Karpas-422 (cell line): Measurements from ENCODE around the gene DEUP1. TPM values are rescaled to one million over a fixed set of nuclear protein-coding genes. Genes with fewer than 3 reads are reported as not detected.
"Not testable (repeated sequence)": the region's sequence is repeated elsewhere in the genome, so short reads cannot be mapped to it uniquely, and the experiment has no call there.

Experiments used
- DNase-seq: peaks from one replicate; pipeline ENCODE4 v3.0.0-alpha.2; 2015
- H2AFZ ChIP-seq: fragments of 200-600 bp; sonication (generic); 2 replicates; pipeline ENCODE4 v1.6.1; 2014; ENCODE audit warnings: antibody characterized with exemption, low read length, mixed read lengths
- H3K27ac ChIP-seq: fragments of 200-600 bp; sonication (generic); 2 replicates; pipeline ENCODE4 v1.5.1; 2014; ENCODE audit warnings: mild to moderate bottlenecking, low read length, moderate library complexity
- H3K27me3 ChIP-seq: fragments of 200-600 bp; sonication (generic); 2 replicates; pipeline ENCODE4 v1.6.1; 2014; ENCODE audit warnings: low read length, mixed read lengths
- H3K36me3 ChIP-seq: fragments of 200-600 bp; sonication (generic); 2 replicates; pipeline ENCODE4 v1.6.1; 2014; ENCODE audit warnings: low read length, mixed read lengths; ENCODE audit not compliant: insufficient read depth
- H3K4me1 ChIP-seq: fragments of 200-600 bp; sonication (generic); 2 replicates; pipeline ENCODE4 v1.6.1; 2014; ENCODE audit warnings: mild to moderate bottlenecking, low read length, mixed read lengths
- H3K4me2 ChIP-seq: fragments of 200-600 bp; sonication (generic); 2 replicates; pipeline ENCODE4 v1.6.1; 2014; ENCODE audit warnings: low read length, low read depth, mild to moderate bottlenecking; ENCODE audit not compliant: poor library complexity, severe bottlenecking
- H3K4me3 ChIP-seq: fragments of 200-600 bp; sonication (generic); 2 replicates; pipeline ENCODE4 v1.5.1; 2014; ENCODE audit warnings: mild to moderate bottlenecking, antibody characterized with exemption, low read length, mixed read lengths
- H3K79me2 ChIP-seq: fragments of 200-600 bp; sonication (generic); 2 replicates; pipeline ENCODE4 v1.6.1; 2014; ENCODE audit warnings: mild to moderate bottlenecking, low read length, mixed read lengths
- H3K9ac ChIP-seq: fragments of 200-600 bp; sonication (generic); 2 replicates; pipeline ENCODE4 v1.6.0; 2014; ENCODE audit warnings: low read length
- H3K9me2 ChIP-seq: fragments of 200-600 bp; sonication (generic), shearing (Covaris generic); replicated peaks from 2 replicates; pipeline ENCODE4 v1.6.0; 2014; ENCODE audit warnings: mild to moderate bottlenecking, low read length, moderate library complexity; ENCODE audit not compliant: insufficient read depth
- H3K9me3 ChIP-seq: fragments of 300-700, 200-600 bp; sonication (generic); 2 replicates; pipeline ENCODE4 v1.6.1; 2014; ENCODE audit warnings: low read length, mixed read lengths
- H4K20me1 ChIP-seq: fragments of 200-600 bp; sonication (generic); 2 replicates; pipeline ENCODE4 v1.6.1; 2014; ENCODE audit warnings: mild to moderate bottlenecking, antibody characterized with exemption, low read length, low read depth; ENCODE audit not compliant: insufficient read depth
- total RNA-seq: library from RNA; depleted of rRNA; stranded (reverse); fragments of >200 nt; shearing (Covaris generic); gene quantifications from 2 replicates; pipeline ENCODE4 v1.2.3, GENCODE V29; 2014; ENCODE audit warnings: low replicate concordance

The DEUP1 gene
- total RNA-seq, 1 experiment from 2014 or later: not detected

DNA sequence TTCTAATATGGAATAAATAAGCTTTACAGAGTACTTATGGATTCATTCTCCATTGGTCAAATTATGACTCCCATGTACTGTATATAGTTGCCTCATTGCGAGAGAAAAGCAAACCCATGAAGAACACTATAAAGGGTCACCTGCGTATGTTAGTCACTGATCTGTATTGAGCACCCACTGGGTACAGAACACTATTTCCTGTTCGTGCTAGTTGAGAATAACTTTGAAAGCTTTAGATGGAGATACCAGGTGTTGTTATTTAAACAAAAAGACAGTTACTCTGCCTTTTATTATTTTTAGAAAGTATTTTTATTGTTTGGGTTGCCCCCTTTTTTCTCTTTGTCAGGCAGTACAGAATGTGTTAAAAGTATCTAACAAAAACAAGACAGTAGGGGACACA lies 79.9 kb downstream of the DEUP1 start:
- no peak overlapping the region for H2AFZ ChIP-seq
- H3K9me2 ChIP-seq: no peaks in the 10 kb centered on the region
- H4K20me1 ChIP-seq: no peaks in the 10 kb centered on the region
- no peaks in the 10 kb centered on the region for H3K27me3 ChIP-seq
- H3K36me3 ChIP-seq: no peaks in the 10 kb centered on the region
- H3K79me2 ChIP-seq: no peaks in the 10 kb centered on the region
- no peaks in the 10 kb centered on the region for H3K9me3 ChIP-seq
- H3K9ac ChIP-seq: no peak overlapping the region
- no peak for DNase-seq
- H3K27ac ChIP-seq: no peak overlapping the region
- H3K4me1 ChIP-seq: no peaks in the 10 kb centered on the region
- H3K4me3 ChIP-seq: no peak overlapping the region
- H3K4me2 ChIP-seq: no peak overlapping the region

DNA sequence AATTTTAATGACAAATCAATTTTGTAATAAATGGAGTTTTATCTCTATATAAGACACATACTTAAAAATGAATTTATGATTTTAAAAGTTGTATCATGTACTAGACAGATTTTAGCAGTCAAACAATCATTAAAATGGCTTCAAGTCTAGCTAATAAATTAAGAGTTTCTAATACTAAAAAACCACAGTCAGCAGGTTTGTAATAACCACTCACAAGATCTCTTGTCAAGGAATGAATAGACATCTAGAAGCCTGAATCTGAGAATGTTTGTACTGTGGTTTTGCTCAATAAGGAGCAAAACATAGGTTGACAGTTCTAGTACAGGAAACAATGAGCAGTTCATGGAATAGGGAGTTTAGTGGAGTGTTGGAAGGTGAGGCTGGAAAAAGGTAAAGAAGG lies 81.2 kb downstream of the DEUP1 start:
- Histone ChIP-seq H3K9me2 (no peaks in the 10 kb centered on the region), H3K27me3 (no peaks in the 10 kb centered on the region), H3K9ac (no peak overlapping the region), H3K4me1 (no peaks in the 10 kb centered on the region), H3K27ac (no peak overlapping the region), H4K20me1 (no peaks in the 10 kb centered on the region), H3K4me3 (no peak overlapping the region), H2AFZ (no peak overlapping the region), H3K9me3 (no peaks in the 10 kb centered on the region), H3K79me2 (no peaks in the 10 kb centered on the region), H3K4me2 (no peak overlapping the region), H3K36me3 (no peaks in the 10 kb centered on the region)
- no peak for DNase-seq

GRCh38 chr11:93432247-93432646 lies 101.7 kb downstream of the DEUP1 start:
- H2AFZ ChIP-seq: no peak overlapping the region
- H3K4me2 ChIP-seq: no peak overlapping the region
- no peak for DNase-seq
- H3K4me3 ChIP-seq: no peak overlapping the region
- H3K9ac ChIP-seq: no peak overlapping the region
- no peaks in the 10 kb centered on the region for H3K4me1 ChIP-seq
- no peaks in the 10 kb centered on the region for H3K9me3 ChIP-seq
- no peaks in the 10 kb centered on the region for H3K79me2 ChIP-seq
- H3K36me3 ChIP-seq: no peaks in the 10 kb centered on the region
- no peaks in the 10 kb centered on the region for H3K27me3 ChIP-seq
- H3K27ac ChIP-seq: no peak overlapping the region
- H4K20me1 ChIP-seq: no peaks in the 10 kb centered on the region
- H3K9me2 ChIP-seq: no peaks in the 10 kb centered on the region

DNA sequence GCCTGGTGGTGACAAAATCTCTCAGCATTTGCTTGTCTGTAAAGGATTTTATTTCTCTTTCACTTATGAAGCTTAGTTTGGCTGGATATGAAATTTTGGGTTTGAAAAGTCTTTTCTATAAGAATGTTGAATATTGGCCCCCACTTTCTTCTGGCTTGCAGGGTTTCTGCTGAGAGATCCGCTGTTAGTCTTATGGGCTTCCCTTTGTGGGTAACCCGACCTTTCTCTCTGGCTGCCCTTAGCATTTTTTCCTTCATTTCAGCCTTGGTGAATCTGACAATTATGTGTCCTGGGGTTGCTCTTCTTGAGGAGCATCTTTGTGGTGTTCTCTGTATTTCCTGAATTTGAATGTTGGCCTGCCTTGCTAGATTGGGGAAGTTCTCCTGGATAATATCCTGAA lies 112.7 kb downstream of the DEUP1 start:
- not testable (repeated sequence) for H3K27me3 ChIP-seq, H3K36me3 ChIP-seq, H3K4me3 ChIP-seq, H4K20me1 ChIP-seq, H3K9ac ChIP-seq, H3K9me3 ChIP-seq, H3K4me1 ChIP-seq, H3K4me2 ChIP-seq, H2AFZ ChIP-seq, H3K27ac ChIP-seq, H3K79me2 ChIP-seq, H3K9me2 ChIP-seq, DNase-seq

DNA sequence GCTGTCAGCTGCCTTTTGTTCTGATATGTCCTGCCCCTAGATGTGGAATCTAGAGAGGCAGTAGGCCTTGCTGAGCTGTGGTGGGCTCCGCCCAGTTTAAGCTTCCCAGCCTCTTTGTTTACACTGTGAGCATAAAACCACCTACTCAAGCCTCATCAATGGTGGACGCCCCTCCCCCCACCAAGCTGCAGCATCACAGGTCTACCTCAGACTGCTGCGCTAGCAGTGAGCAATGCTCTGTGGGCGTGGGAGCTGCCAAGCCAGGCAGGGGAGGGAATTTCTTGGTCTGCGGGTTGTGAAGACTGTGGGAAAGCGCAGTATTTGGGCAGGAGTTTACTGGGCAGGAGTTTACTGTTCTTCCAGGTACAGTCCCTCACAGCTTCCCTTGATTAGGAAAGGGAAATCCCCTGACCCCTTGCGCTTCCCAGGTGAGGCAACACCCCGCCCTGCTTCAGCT lies 114.1 kb downstream of the DEUP1 start:
- H2AFZ ChIP-seq: no peak overlapping the region
- no peak for DNase-seq
- no peaks in the 10 kb centered on the region for H3K9me3 ChIP-seq
- H3K36me3 ChIP-seq: no peaks in the 10 kb centered on the region
- H3K4me2 ChIP-seq: no peak overlapping the region
- no peaks in the 10 kb centered on the region for H3K9me2 ChIP-seq
- H3K9ac ChIP-seq: no peak overlapping the region
- H4K20me1 ChIP-seq: no peaks in the 10 kb centered on the region
- no peaks in the 10 kb centered on the region for H3K27me3 ChIP-seq
- H3K27ac ChIP-seq: no peak overlapping the region
- no peak overlapping the region for H3K4me3 ChIP-seq
- no peaks in the 10 kb centered on the region for H3K79me2 ChIP-seq
- H3K4me1 ChIP-seq: no peaks in the 10 kb centered on the region

DNA sequence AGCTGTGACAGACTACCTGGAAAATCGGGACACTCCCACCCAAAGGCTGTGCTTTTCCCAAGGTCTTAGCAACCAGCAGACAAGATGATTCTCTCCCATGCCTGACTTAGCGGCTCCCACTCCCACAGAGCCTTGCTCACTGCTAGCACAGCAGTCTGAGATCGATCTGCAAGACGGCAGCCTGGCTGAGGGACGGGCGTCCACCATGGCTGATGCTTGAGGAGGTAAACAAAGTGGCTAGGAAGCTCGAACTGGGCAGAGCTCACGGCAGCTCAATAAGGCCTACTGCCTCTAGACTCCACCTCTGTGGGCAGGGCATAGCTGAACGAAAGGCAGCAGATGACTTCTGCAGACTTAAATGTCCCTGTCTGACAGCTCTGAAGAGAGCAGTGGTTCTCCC lies 127.7 kb downstream of the DEUP1 start:
- Histone ChIP-seq H3K9me3 (no peaks in the 10 kb centered on the region), H2AFZ (no peak overlapping the region), H3K27ac (no peak overlapping the region), H4K20me1 (no peaks in the 10 kb centered on the region), H3K9me2 (no peaks in the 10 kb centered on the region), H3K36me3 (no peaks in the 10 kb centered on the region), H3K4me2 (no peak overlapping the region), H3K4me3 (no peak overlapping the region), H3K4me1 (no peaks in the 10 kb centered on the region), H3K27me3 (no peaks in the 10 kb centered on the region), H3K9ac (no peak overlapping the region), H3K79me2 (no peaks in the 10 kb centered on the region)
- no peak for DNase-seq

GRCh38 chr11:93463666-93464065 lies 133.1 kb downstream of the DEUP1 start:
- H4K20me1 ChIP-seq, H3K27ac ChIP-seq, H3K79me2 ChIP-seq, H3K9me3 ChIP-seq, DNase-seq, H3K4me1 ChIP-seq, H3K9ac ChIP-seq, H3K4me3 ChIP-seq, H2AFZ ChIP-seq, H3K36me3 ChIP-seq, H3K4me2 ChIP-seq, H3K27me3 ChIP-seq, H3K9me2 ChIP-seq: not testable (repeated sequence)

DNA sequence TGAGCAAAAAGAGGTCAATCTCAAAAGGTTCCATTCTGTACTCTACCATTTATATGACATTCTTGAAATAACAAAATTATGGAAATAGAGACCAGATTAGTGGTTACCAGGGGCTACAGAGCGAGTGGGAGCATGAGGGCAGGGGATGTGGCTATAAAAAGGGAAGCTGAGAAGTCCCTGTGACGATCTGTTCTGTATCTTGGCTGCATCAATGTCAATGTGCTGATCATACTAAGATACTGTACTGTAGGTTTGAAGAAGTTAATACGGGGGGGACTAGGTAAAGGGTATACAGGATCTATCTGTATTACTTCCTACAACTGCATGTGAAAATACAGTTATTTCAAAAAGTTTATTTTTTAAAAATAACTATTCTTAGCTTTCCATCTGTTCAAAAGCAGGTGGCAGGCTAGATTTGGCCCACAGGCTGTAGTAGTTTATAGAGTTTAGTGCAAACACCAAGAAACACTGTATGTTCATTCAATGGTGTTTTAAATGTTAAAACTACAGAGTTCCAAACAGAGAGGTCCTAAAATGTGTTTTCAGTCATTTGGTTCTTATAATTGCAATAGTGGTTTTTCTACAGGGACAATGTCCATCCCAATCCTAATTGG lies 134.5 kb downstream of the DEUP1 start:
- H2AFZ ChIP-seq: no peak overlapping the region
- no peak for DNase-seq
- H3K4me1 ChIP-seq: no peaks in the 10 kb centered on the region
- H3K9ac ChIP-seq: no peak overlapping the region
- H3K4me2 ChIP-seq: no peak overlapping the region
- H3K36me3 ChIP-seq: no peaks in the 10 kb centered on the region
- no peak overlapping the region for H3K27ac ChIP-seq
- no peaks in the 10 kb centered on the region for H3K9me3 ChIP-seq
- no peaks in the 10 kb centered on the region for H4K20me1 ChIP-seq
- no peaks in the 10 kb centered on the region for H3K79me2 ChIP-seq
- H3K4me3 ChIP-seq: no peak overlapping the region
- H3K27me3 ChIP-seq: no peaks in the 10 kb centered on the region
- H3K9me2 ChIP-seq: no peaks in the 10 kb centered on the region

DNA sequence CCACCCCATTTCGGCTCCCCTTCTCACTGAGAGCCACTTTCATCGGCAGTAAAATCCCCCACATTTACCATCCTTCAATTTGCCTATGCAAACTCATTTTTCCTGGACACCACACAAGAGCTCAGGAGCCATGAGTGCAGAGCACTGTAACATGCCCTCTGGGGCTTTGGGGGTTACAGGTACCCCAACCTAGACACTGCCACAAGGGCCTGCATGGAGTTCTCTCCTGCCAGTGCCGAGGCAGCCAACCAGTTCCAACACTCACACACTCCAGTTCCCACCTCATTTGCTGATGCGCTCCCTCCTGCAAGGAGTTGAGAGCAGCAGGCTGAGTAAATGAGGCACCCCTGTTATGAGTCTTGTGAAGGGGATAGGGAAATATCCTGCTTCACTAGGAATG lies 136.5 kb downstream of the DEUP1 start:
- no peaks in the 10 kb centered on the region for H3K4me1 ChIP-seq
- no peaks in the 10 kb centered on the region for H3K9me2 ChIP-seq
- H3K27ac ChIP-seq: no peak overlapping the region
- H3K4me2 ChIP-seq: no peak overlapping the region
- H3K27me3 ChIP-seq: no peaks in the 10 kb centered on the region
- no peaks in the 10 kb centered on the region for H4K20me1 ChIP-seq
- no peaks in the 10 kb centered on the region for H3K79me2 ChIP-seq
- no peak overlapping the region for H3K4me3 ChIP-seq
- no peak overlapping the region for H2AFZ ChIP-seq
- H3K9me3 ChIP-seq: no peaks in the 10 kb centered on the region
- no peak overlapping the region for H3K9ac ChIP-seq
- H3K36me3 ChIP-seq: no peaks in the 10 kb centered on the region
- DNase-seq: no peak
